HCT116 (cell line): ENCODE data around the gene CCDC106. TPM values are rescaled to one million over a fixed set of nuclear protein-coding genes. Genes with fewer than 3 reads are reported as not detected.

Experiments
- ATAC-seq: fragments of 200-7000 bp; cut with Tn5 transposase; 2 replicates; pipeline ENCODE4 v1.9.1; 2020; ENCODE audit warnings: mild to moderate bottlenecking, moderate library complexity
- BruUV-seq: library from RNA; stranded (reverse); fragments of 400-500 nt; replicated peaks from 2 replicates; lab custom pipeline; 2021; lab: Mats Ljungman, UMichigan
- CTCF ChIA-PET: fragments of 300-600 bp; sonication (Branson Sonifier 250); formaldehyde crosslinking; loops from one replicate; lab custom pipeline; 2021; ENCODE audit warnings: antibody characterized with exemption; lab: Charles Lee
- POLR2A ChIA-PET: fragments of 300-600, 350-600 bp; sonication (Branson Sonifier 250); formaldehyde crosslinking; loops from one replicate; lab custom pipeline; 2021; ENCODE audit warnings: antibody characterized with exemption; lab: Charles Lee
- RAD21 ChIA-PET, 2 experiments: fragments of 300-600 bp; sonication (Branson Sonifier 250); formaldehyde crosslinking; loops; one replicate each; lab custom pipeline; 2023; ENCODE audit warnings: low total read pairs in 2 of 2; ENCODE audit not compliant: uncharacterized antibody in 2 of 2, unreplicated experiment in 2 of 2, low non-redundant PET in 1 of 2; lab: Charles Lee
- DNase-seq: peaks from one replicate; pipeline ENCODE4 v3.0.0-alpha.2; 2010; ENCODE audit warnings: low read depth, low spot score
- H2AFZ ChIP-seq: fragments of 200-600 bp; shearing (Covaris generic), sonication (generic); 2 replicates; pipeline ENCODE4 v1.6.1; 2017; ENCODE audit warnings: low read depth, mixed run types, mixed read lengths, antibody characterized with exemption, low read length; ENCODE audit not compliant: poor library complexity, severe bottlenecking
- H3K27ac ChIP-seq: 2 replicates; pipeline ENCODE4 v1.5.1; 2012; ENCODE audit warnings: low read depth, low read length
- H3K27me3 ChIP-seq: fragments of 200-600 bp; sonication (generic); 2 replicates; pipeline ENCODE4 v1.6.1; 2016; ENCODE audit warnings: mixed run types, low read length, mixed read lengths; ENCODE audit not compliant: insufficient read depth
- H3K36me3 ChIP-seq, 2 experiments: fragments of 200-500 bp in 1 of 2; fragments of 200-600 bp in 1 of 2; sonication (Bioruptor generic) in 1 of 2; sonication (generic) in 1 of 2; 2 replicates each; pipeline versions ENCODE4 v1.5.1 to v1.6.1; 2014 to 2016; ENCODE audit warnings: low read length in 2 of 2, inconsistent platforms in 1 of 2, mixed read lengths in 1 of 2, mixed run types in 1 of 2; ENCODE audit not compliant: insufficient read depth in 2 of 2, control insufficient read depth in 1 of 2
- H3K4me1 ChIP-seq, 2 experiments: fragments of 200-600 bp in 1 of 2; sonication (generic) in 1 of 2; 2 replicates each; pipeline versions ENCODE4 v1.5.1 to v1.6.1; 2012 to 2017; ENCODE audit warnings: low read length in 2 of 2, inconsistent platforms in 1 of 2, mild to moderate bottlenecking in 1 of 2, mixed read lengths in 1 of 2, mixed run types in 1 of 2, moderate library complexity in 1 of 2; ENCODE audit not compliant: insufficient read depth in 2 of 2, control insufficient read depth in 1 of 2
- H3K4me2 ChIP-seq: fragments of 200-600 bp; sonication (generic); 2 replicates; pipeline ENCODE4 v1.6.1; 2017; ENCODE audit warnings: mixed run types, low read length, mixed read lengths
- H3K4me3 ChIP-seq, 2 experiments: fragments of 200-600 bp in 1 of 2; sonication (generic) in 1 of 2; replicated peaks in 1 of 2; 2 replicates each; pipeline ENCODE4 v1.5.1; 2011 to 2016; ENCODE audit warnings: low read length in 2 of 2, control low read depth in 1 of 2, low read depth in 1 of 2, mild to moderate bottlenecking in 1 of 2, mixed read lengths in 1 of 2, mixed run types in 1 of 2
- H3K79me2 ChIP-seq: fragments of 200-600 bp; sonication (generic); 2 replicates; pipeline ENCODE4 v1.6.1; 2017; ENCODE audit warnings: mild to moderate bottlenecking, mixed run types, low read length, moderate library complexity, mixed read lengths; ENCODE audit not compliant: insufficient read depth
- H3K9ac ChIP-seq: fragments of 200-600 bp; sonication (generic); 2 replicates; pipeline ENCODE4 v1.6.1; 2016; ENCODE audit warnings: low read length, mixed read lengths
- H3K9me2 ChIP-seq: fragments of 200-600 bp; sonication (generic), shearing (Covaris generic); 2 replicates; pipeline ENCODE4 v1.6.1; 2017; ENCODE audit warnings: mixed run types, mild to moderate bottlenecking, moderate library complexity; ENCODE audit not compliant: insufficient read depth
- H3K9me3 ChIP-seq, 2 experiments: fragments of 200-500 bp in 1 of 2; fragments of 200-600 bp in 1 of 2; sonication (Bioruptor generic) in 1 of 2; sonication (generic) in 1 of 2; 2 replicates each; pipeline ENCODE4 v1.6.1; 2014 to 2017; ENCODE audit warnings: low read length in 2 of 2, mixed read lengths in 2 of 2, inconsistent platforms in 1 of 2, low read depth in 1 of 2, mild to moderate bottlenecking in 1 of 2, mixed run types in 1 of 2, moderate library complexity in 1 of 2; ENCODE audit not compliant: control insufficient read depth in 1 of 2, insufficient read depth in 1 of 2
- H4K20me1 ChIP-seq: fragments of 200-600 bp; sonication (generic), shearing (Covaris generic); 2 replicates; pipeline ENCODE4 v1.6.1; 2017; ENCODE audit warnings: mixed run types, mild to moderate bottlenecking, moderate library complexity; ENCODE audit not compliant: insufficient read depth
- ATF3 ChIP-seq: IDR thresholded peaks from 2 replicates; pipeline ENCODE4 v1.6.1; 2012
- CEBPB ChIP-seq: IDR thresholded peaks from 2 replicates; pipeline ENCODE4 v1.6.1; 2012; ENCODE audit warnings: low read depth
- EGR1 ChIP-seq: IDR thresholded peaks from 2 replicates; pipeline ENCODE4 v1.6.1; 2012; ENCODE audit warnings: low read depth
- ELF1 ChIP-seq: IDR thresholded peaks from 2 replicates; pipeline ENCODE4 v1.6.1; 2012; ENCODE audit warnings: low read depth, borderline replicate concordance
- EZH2 ChIP-seq: fragments of 200-600 bp; sonication (generic); IDR thresholded peaks from 2 replicates; pipeline ENCODE4 v1.6.1; 2017; ENCODE audit warnings: antibody characterized with exemption, mixed run types
- FOSL1 ChIP-seq: IDR thresholded peaks from 2 replicates; pipeline ENCODE4 v1.6.1; 2012; ENCODE audit warnings: low read depth
- JUND ChIP-seq: IDR thresholded peaks from 2 replicates; pipeline ENCODE4 v1.6.1; 2012
- MAX ChIP-seq: IDR thresholded peaks from 2 replicates; pipeline ENCODE4 v1.6.1; 2012
- POLR2A ChIP-seq: IDR thresholded peaks from 2 replicates; pipeline ENCODE4 v1.7.0; 2011; ENCODE audit warnings: borderline replicate concordance; ENCODE audit not compliant: insufficient read depth, insufficient read length; ENCODE audit errors: extremely low read depth
- POLR2AphosphoS5 ChIP-seq: IDR thresholded peaks from 2 replicates; pipeline ENCODE4 v1.6.1; 2011; ENCODE audit warnings: mild to moderate bottlenecking, low read depth, low read length, moderate library complexity
- SIN3A ChIP-seq: IDR thresholded peaks from 2 replicates; pipeline ENCODE4 v1.6.1; 2012; ENCODE audit warnings: low read depth
- SP1 ChIP-seq: IDR thresholded peaks from 2 replicates; pipeline ENCODE4 v1.6.1; 2012; ENCODE audit warnings: low read depth
- YY1 ChIP-seq: IDR thresholded peaks from 2 replicates; pipeline ENCODE4 v1.6.1; 2011; ENCODE audit warnings: low read length, low read depth, moderate library complexity, mild to moderate bottlenecking; ENCODE audit not compliant: insufficient replicate concordance; ENCODE audit errors: extremely low read depth
- ZBTB33 ChIP-seq: IDR thresholded peaks from 2 replicates; pipeline ENCODE4 v1.6.1; 2011; ENCODE audit warnings: mild to moderate bottlenecking, low read length, moderate library complexity; ENCODE audit not compliant: insufficient replicate concordance; ENCODE audit errors: extremely low read depth
- ZFX ChIP-seq: fragments of 450-650 bp; IDR thresholded peaks from 2 replicates; pipeline ENCODE4 v1.6.1; 2017
- ZNF274 ChIP-seq: fragments of 200-500 bp; sonication (Bioruptor generic); IDR thresholded peaks from 2 replicates; pipeline ENCODE4 v1.6.1; 2014; ENCODE audit warnings: mild to moderate bottlenecking, low read depth, low read length, inconsistent platforms
- intact Hi-C: fragments of 100-400 bp; cut with micrococcal nuclease; formaldehyde crosslinking; loops from 2 replicates; pipeline ENCODE4 v1.10.0; 2022
- total RNA-seq: library from RNA; stranded (reverse); gene quantifications from one replicate; pipeline ENCODE4 v1.2.1, GENCODE V29; 2021; ENCODE audit not compliant: unreplicated experiment
- TF ChIP-seq, protein P1 (sequence below): IDR thresholded peaks from 2 replicates; pipeline ENCODE4 v1.6.1; 2012; ENCODE audit warnings: low read depth

The CCDC106 gene
- total RNA-seq, 1 experiment from 2014 or later: 1.0 TPM

- no peak overlapping the region for H2AFZ ChIP-seq
- RAD21 ChIA-PET: no interaction called here
- DNase-seq (no peak), ATAC-seq (no peak)
- no peaks in the 10 kb centered on the region for H3K27me3 ChIP-seq
- no peak for TF ChIP-seq ZNF274
- TF ChIP-seq ZBTB33: no peak
- no peak for TF ChIP-seq ZFX
- no peak for TF ChIP-seq CEBPB
- no peak for TF ChIP-seq JUND
- no peak for TF ChIP-seq YY1
- no peak for TF ChIP-seq ELF1
- TF ChIP-seq EGR1: no peak
- no peak for TF ChIP-seq SP1
- TF ChIP-seq POLR2AphosphoS5: no peak
- no peak for TF ChIP-seq EZH2
- TF ChIP-seq FOSL1: no peak
- TF ChIP-seq SIN3A: no peak
- TF ChIP-seq, protein P1, sequence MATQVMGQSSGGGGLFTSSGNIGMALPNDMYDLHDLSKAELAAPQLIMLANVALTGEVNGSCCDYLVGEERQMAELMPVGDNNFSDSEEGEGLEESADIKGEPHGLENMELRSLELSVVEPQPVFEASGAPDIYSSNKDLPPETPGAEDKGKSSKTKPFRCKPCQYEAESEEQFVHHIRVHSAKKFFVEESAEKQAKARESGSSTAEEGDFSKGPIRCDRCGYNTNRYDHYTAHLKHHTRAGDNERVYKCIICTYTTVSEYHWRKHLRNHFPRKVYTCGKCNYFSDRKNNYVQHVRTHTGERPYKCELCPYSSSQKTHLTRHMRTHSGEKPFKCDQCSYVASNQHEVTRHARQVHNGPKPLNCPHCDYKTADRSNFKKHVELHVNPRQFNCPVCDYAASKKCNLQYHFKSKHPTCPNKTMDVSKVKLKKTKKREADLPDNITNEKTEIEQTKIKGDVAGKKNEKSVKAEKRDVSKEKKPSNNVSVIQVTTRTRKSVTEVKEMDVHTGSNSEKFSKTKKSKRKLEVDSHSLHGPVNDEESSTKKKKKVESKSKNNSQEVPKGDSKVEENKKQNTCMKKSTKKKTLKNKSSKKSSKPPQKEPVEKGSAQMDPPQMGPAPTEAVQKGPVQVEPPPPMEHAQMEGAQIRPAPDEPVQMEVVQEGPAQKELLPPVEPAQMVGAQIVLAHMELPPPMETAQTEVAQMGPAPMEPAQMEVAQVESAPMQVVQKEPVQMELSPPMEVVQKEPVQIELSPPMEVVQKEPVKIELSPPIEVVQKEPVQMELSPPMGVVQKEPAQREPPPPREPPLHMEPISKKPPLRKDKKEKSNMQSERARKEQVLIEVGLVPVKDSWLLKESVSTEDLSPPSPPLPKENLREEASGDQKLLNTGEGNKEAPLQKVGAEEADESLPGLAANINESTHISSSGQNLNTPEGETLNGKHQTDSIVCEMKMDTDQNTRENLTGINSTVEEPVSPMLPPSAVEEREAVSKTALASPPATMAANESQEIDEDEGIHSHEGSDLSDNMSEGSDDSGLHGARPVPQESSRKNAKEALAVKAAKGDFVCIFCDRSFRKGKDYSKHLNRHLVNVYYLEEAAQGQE: no peak
- no peak for TF ChIP-seq MAX
- TF ChIP-seq ATF3: no peak
- no peak for TF ChIP-seq POLR2A
- CTCF ChIA-PET: no interaction called here
- no TSS peak for BruUV-seq
- POLR2A ChIA-PET: no interaction called here
- H3K79me2 ChIP-seq: peaks cover 37% of the 10 kb centered on the region
- H3K27ac ChIP-seq: no peak overlapping the region
- intact Hi-C loops: no loop called here
- H3K4me3 ChIP-seq: no peak overlapping the region
- no peaks in the 10 kb centered on the region for H3K9me2 ChIP-seq
- no peaks in the 10 kb centered on the region for H4K20me1 ChIP-seq
- no peaks in the 10 kb centered on the region for H3K9me3 ChIP-seq
- H3K4me2 ChIP-seq: no peak overlapping the region
- no peak overlapping the region for H3K9ac ChIP-seq
- H3K36me3 ChIP-seq: peaks cover 6 to 18% of the 10 kb centered on the region in 2 experiments; a peak in 3 of 4 replicates
- H3K4me1 ChIP-seq: peaks cover 0 to under 1% of the 10 kb centered on the region in 2 experiments; a peak in 1 of 4 replicates
Observed at GRCh38 chr19:55611983-55612645, 35.9 kb upstream of the CCDC106 start.
